ENCODE measurements around the gene DNAJC10.

The DNAJC10 gene

GRCh38 chr2:182798736-182799135 lies 82.7 kb downstream of the DNAJC10 start:
- no peaks in the 10 kb centered on the region for H3K9me3 Mint-ChIP-seq
- DNase-seq (ENCODE audit: low spot score in 2 of 2) (no peak), ATAC-seq (no peak)
- no peak overlapping the region for H3K4me3 Mint-ChIP-seq
- no peak overlapping the region for H3K27ac Mint-ChIP-seq
- H3K4me1 Mint-ChIP-seq: no peaks in the 10 kb centered on the region
- no peaks in the 10 kb centered on the region for H3K36me3 Mint-ChIP-seq

- DNase-seq (ENCODE audit: low spot score in 2 of 2) (no peak), ATAC-seq (no peak)
- no peak overlapping the region for H3K4me3 Mint-ChIP-seq
Observed at GRCh38 chr2:182804128-182804527, 88.1 kb downstream of the DNAJC10 start.

GRCh38 chr2:182807319-182807718 lies 91.3 kb downstream of the DNAJC10 start:
- Mint-ChIP-seq H3K4me1 (no peaks in the 10 kb centered on the region), H3K4me3 (no peak overlapping the region), H3K9me3 (no peaks in the 10 kb centered on the region), H3K36me3 (no peaks in the 10 kb centered on the region), H3K27ac (no peak overlapping the region)
- DNase-seq (ENCODE audit: low spot score in 2 of 2) (no peak), ATAC-seq (peak; percentile 31)

More at GRCh38 chr2:182804128-182804527, 88.1 kb downstream of the DNAJC10 start:
- no peak overlapping the region for H3K27ac Mint-ChIP-seq
- no peaks in the 10 kb centered on the region for H3K4me1 Mint-ChIP-seq
- no peaks in the 10 kb centered on the region for H3K36me3 Mint-ChIP-seq
- no peaks in the 10 kb centered on the region for H3K9me3 Mint-ChIP-seq

GRCh38 chr2:182810087-182810486 lies 94.0 kb downstream of the DNAJC10 start:
- H3K9me3 Mint-ChIP-seq: no peaks in the 10 kb centered on the region
- H3K4me1 Mint-ChIP-seq: no peaks in the 10 kb centered on the region
- no peak for DNase-seq (ENCODE audit: low spot score in 2 of 2)
- ATAC-seq: no peak
- H3K4me3 Mint-ChIP-seq: no peak overlapping the region
- H3K36me3 Mint-ChIP-seq: no peaks in the 10 kb centered on the region
- H3K27ac Mint-ChIP-seq: no peak overlapping the region

- peak; percentile 34 for ATAC-seq
Observed at GRCh38 chr2:182814380-182814779, 98.3 kb downstream of the DNAJC10 start.

GRCh38 chr2:182814804-182815203 lies 98.7 kb downstream of the DNAJC10 start:
- DNase-seq (ENCODE audit: low spot score in 2 of 2) (no peak), ATAC-seq (peak; percentile 38)
- H3K4me3 Mint-ChIP-seq: no peak overlapping the region
- H3K36me3 Mint-ChIP-seq: no peaks in the 10 kb centered on the region
- no peak overlapping the region for H3K27ac Mint-ChIP-seq
- H3K9me3 Mint-ChIP-seq: no peaks in the 10 kb centered on the region
- H3K4me1 Mint-ChIP-seq: no peaks in the 10 kb centered on the region

More at GRCh38 chr2:182814380-182814779, 98.3 kb downstream of the DNAJC10 start:
- H3K4me3 Mint-ChIP-seq: no peak overlapping the region
- H3K4me1 Mint-ChIP-seq: no peaks in the 10 kb centered on the region
- no peaks in the 10 kb centered on the region for H3K36me3 Mint-ChIP-seq
- DNase-seq (ENCODE audit: low spot score in 2 of 2): no peak
- H3K9me3 Mint-ChIP-seq: no peaks in the 10 kb centered on the region
- H3K27ac Mint-ChIP-seq: no peak overlapping the region

- no peak overlapping the region for H3K4me3 Mint-ChIP-seq
- H3K36me3 Mint-ChIP-seq: no peaks in the 10 kb centered on the region
- ATAC-seq (no peak), DNase-seq (ENCODE audit: low spot score in 2 of 2) (no peak)
- H3K4me1 Mint-ChIP-seq: no peaks in the 10 kb centered on the region
- H3K27ac Mint-ChIP-seq: no peak overlapping the region
- H3K9me3 Mint-ChIP-seq: no peaks in the 10 kb centered on the region
Observed at GRCh38 chr2:182816866-182817265, 100.8 kb downstream of the DNAJC10 start.

- Mint-ChIP-seq H3K4me1 (no peaks in the 10 kb centered on the region), H3K36me3 (no peaks in the 10 kb centered on the region), H3K9me3 (no peaks in the 10 kb centered on the region), H3K27ac (no peak overlapping the region), H3K4me3 (no peak overlapping the region)
- ATAC-seq: no peak
- no peak for DNase-seq (ENCODE audit: low spot score in 2 of 2)
Observed at GRCh38 chr2:182817558-182817957, 101.5 kb downstream of the DNAJC10 start.

- DNase-seq (ENCODE audit: low spot score in 2 of 2) (no peak), ATAC-seq (no peak)
- Mint-ChIP-seq H3K36me3 (no peaks in the 10 kb centered on the region), H3K4me1 (no peaks in the 10 kb centered on the region), H3K27ac (no peak overlapping the region), H3K9me3 (no peaks in the 10 kb centered on the region), H3K4me3 (no peak overlapping the region)
Observed at GRCh38 chr2:182818501-182818900, 102.4 kb downstream of the DNAJC10 start.

- H3K9me3 Mint-ChIP-seq: no peaks in the 10 kb centered on the region
- H3K4me3 Mint-ChIP-seq: no peak overlapping the region
- H3K4me1 Mint-ChIP-seq: no peaks in the 10 kb centered on the region
- DNase-seq (ENCODE audit: low spot score in 2 of 2) (no peak), ATAC-seq (no peak)
- no peaks in the 10 kb centered on the region for H3K36me3 Mint-ChIP-seq
- no peak overlapping the region for H3K27ac Mint-ChIP-seq
Observed at GRCh38 chr2:182818925-182819324, 102.9 kb downstream of the DNAJC10 start.

- Mint-ChIP-seq H3K4me3 (no peak overlapping the region), H3K27ac (no peak overlapping the region), H3K9me3 (no peaks in the 10 kb centered on the region), H3K4me1 (no peaks in the 10 kb centered on the region), H3K36me3 (no peaks in the 10 kb centered on the region)
- ATAC-seq (no peak), DNase-seq (ENCODE audit: low spot score in 2 of 2) (no peak)
Observed at GRCh38 chr2:182819412-182819811, 103.4 kb downstream of the DNAJC10 start.

GRCh38 chr2:182821182-182821581 lies 105.1 kb downstream of the DNAJC10 start:
- no peak for ATAC-seq

GRCh38 chr2:182822733-182823132 lies 106.7 kb downstream of the DNAJC10 start:
- H3K4me1 Mint-ChIP-seq: no peaks in the 10 kb centered on the region
- H3K27ac Mint-ChIP-seq: no peak overlapping the region
- H3K4me3 Mint-ChIP-seq: no peak overlapping the region
- DNase-seq (ENCODE audit: low spot score in 2 of 2) (no peak), ATAC-seq (no peak)
- H3K36me3 Mint-ChIP-seq: no peaks in the 10 kb centered on the region
- no peaks in the 10 kb centered on the region for H3K9me3 Mint-ChIP-seq

More at GRCh38 chr2:182821182-182821581, 105.1 kb downstream of the DNAJC10 start:
- no peak for DNase-seq (ENCODE audit: low spot score in 2 of 2)
- Mint-ChIP-seq H3K4me3 (no peak overlapping the region), H3K27ac (no peak overlapping the region), H3K36me3 (no peaks in the 10 kb centered on the region), H3K9me3 (no peaks in the 10 kb centered on the region), H3K4me1 (no peaks in the 10 kb centered on the region)

GRCh38 chr2:182824056-182824766 lies 108.2 kb downstream of the DNAJC10 start:
- Mint-ChIP-seq H3K4me1 (no peaks in the 10 kb centered on the region), H3K36me3 (no peaks in the 10 kb centered on the region), H3K9me3 (no peaks in the 10 kb centered on the region), H3K4me3 (no peak overlapping the region), H3K27ac (no peak overlapping the region)
- no peak for ATAC-seq
- no peak for DNase-seq (ENCODE audit: low spot score in 2 of 2)

GRCh38 chr2:182824767-182825158 lies 108.7 kb downstream of the DNAJC10 start:
- Mint-ChIP-seq H3K4me1 (no peaks in the 10 kb centered on the region), H3K36me3 (no peaks in the 10 kb centered on the region), H3K27ac (no peak overlapping the region), H3K9me3 (no peaks in the 10 kb centered on the region), H3K4me3 (no peak overlapping the region)
- DNase-seq (ENCODE audit: low spot score in 2 of 2) (no peak), ATAC-seq (no peak)

GRCh38 chr2:182826064-182826463 lies 110.0 kb downstream of the DNAJC10 start:
- no peak for DNase-seq (ENCODE audit: low spot score in 2 of 2)
- no peaks in the 10 kb centered on the region for H3K9me3 Mint-ChIP-seq
- no peaks in the 10 kb centered on the region for H3K4me1 Mint-ChIP-seq

More at GRCh38 chr2:182826064-182826463, 110.0 kb downstream of the DNAJC10 start:
- no peak overlapping the region for H3K27ac Mint-ChIP-seq
- H3K4me3 Mint-ChIP-seq: no peak overlapping the region
- no peak for ATAC-seq
- H3K36me3 Mint-ChIP-seq: no peaks in the 10 kb centered on the region
